Fibroblast of lung (primary cell): ENCODE results near the gene AGBL3.
"Not testable (repeated sequence)": the region's sequence is repeated elsewhere in the genome, so short reads cannot be mapped to it uniquely, and the experiment has no call there.

Experiments
- CTCF ChIP-seq, 2 donors: IDR thresholded peaks in 1 of 2; conservative IDR thresholded peaks in 1 of 2; 1 replicate in 1 of 2; 2 replicates in 1 of 2; pipeline ENCODE4 v1.5.1; 2011 to 2012; ENCODE audit warnings: low read length in 2 of 2, control low read depth in 1 of 2, inconsistent platforms in 1 of 2, low read depth in 1 of 2, mild to moderate bottlenecking in 1 of 2
- EZH2 ChIP-seq: IDR thresholded peaks from 2 replicates; pipeline ENCODE4 v1.5.1; 2012; ENCODE audit warnings: low read length, control low read depth, mild to moderate bottlenecking; ENCODE audit errors: missing control alignments

GRCh38 chr7:135124631-135125030 is 138.3 kb downstream of the AGBL3 start:
- not testable (repeated sequence) for TF ChIP-seq EZH2; CTCF (conservative IDR thresholded peaks at IDR 0.05 in 1 of 2, IDR thresholded peaks at IDR 0.05 in 1 of 2; ENCODE audit: low read depth in 1 of 2, low read length in 2 of 2)
